ENCODE results near the gene MAST3. TPM values are rescaled to one million over a fixed set of nuclear protein-coding genes. Genes with fewer than 3 reads are reported as not detected.

Gene MAST3
- total and polyA plus RNA-seq, 2 donors (not counting 3 experiments of a cell fraction or from before 2014, with no cell fraction given): 1.5 to 2.7 TPM

GRCh38 chr19:18173054-18173571 lies 75.5 kb downstream of the MAST3 start:
- H3K79me2 ChIP-seq (ENCODE audit: control insufficient read depth, insufficient read depth, low read length): no peaks in the 10 kb centered on the region
- H3K36me3 ChIP-seq (ENCODE audit: control insufficient read depth in 2 of 2, extremely low read depth in 1 of 2, insufficient read depth in 2 of 2, low read length in 2 of 2): peaks cover 2 to 7% of the 10 kb centered on the region in 2 experiments
- no peaks in the 10 kb centered on the region for H3K9me3 ChIP-seq (replicated peaks; ENCODE audit: control insufficient read depth, insufficient read depth, low read length)
- intact Hi-C loops (cut with micrococcal nuclease) (no loop called here), dilution Hi-C loops (cut with MboI; ENCODE audit: extremely low pct_ligation_motif_present, low sequenced_read_pairs) (no loop called here)
- peaks cover 3% of the 10 kb centered on the region for H3K4me1 ChIP-seq (ENCODE audit: control insufficient read depth, extremely low read depth, insufficient read depth, low read length)
- FAIRE-seq (no peak), DNase-seq (ENCODE audit: low read depth, low spot score) (no peak)
- no peak overlapping the region for H3K4me3 ChIP-seq (replicated peaks in 1 of 3; ENCODE audit: insufficient read depth in 1 of 3, low read depth in 1 of 3, low read length in 3 of 3)
- no TSS peak for BruUV-seq (replicated peaks)
- POLR2A ChIA-PET: no interaction called here
- H2AFZ ChIP-seq (ENCODE audit: low read depth, low read length): peak overlapping the region; percentile 94
- no peaks in the 10 kb centered on the region for H4K20me1 ChIP-seq (replicated peaks; ENCODE audit: control insufficient read depth, extremely low read depth, insufficient read depth, low read length)
- no peak overlapping the region for H3K9ac ChIP-seq (replicated peaks; ENCODE audit: extremely low read depth, insufficient read depth, low read length)
- no peaks in the 10 kb centered on the region for H3K9me1 ChIP-seq (replicated peaks; ENCODE audit: control insufficient read depth, extremely low read depth, insufficient read depth, low read length)
- H3K27me3 ChIP-seq (ENCODE audit: control insufficient read depth in 2 of 2, insufficient read depth in 2 of 2, low read length in 2 of 2): peaks cover 0 to 2% of the 10 kb centered on the region in 2 experiments
- TF ChIP-seq POLR2AphosphoS5 (IDR thresholded peaks at IDR 0.05; ENCODE audit: insufficient read depth, low read depth, low read length) (no peak), GATA2 (IDR thresholded peaks at IDR 0.05; ENCODE audit: insufficient read depth, insufficient read length, low read depth, low read length) (no peak), EZH2 (IDR thresholded peaks at IDR 0.05; ENCODE audit: borderline replicate concordance, low read depth, low read length, severe bottlenecking) (no peak), CTCF (IDR thresholded peaks at IDR 0.05; ENCODE audit: extremely low read depth in 1 of 2, insufficient read depth in 1 of 2, low read depth in 1 of 2, low read length in 2 of 2) (no peak), POLR2A (IDR thresholded peaks at IDR 0.05; ENCODE audit: low read depth, low read length) (no peak), FOS (IDR thresholded peaks at IDR 0.05; ENCODE audit: borderline replicate concordance, insufficient read depth, low read length) (no peak), MYC (IDR thresholded peaks at IDR 0.05; ENCODE audit: low read depth, low read length) (no peak), JUN (IDR thresholded peaks at IDR 0.05; ENCODE audit: borderline replicate concordance, insufficient read depth, insufficient read length, low read depth) (no peak)
- TF ChIP-seq, protein P1, sequence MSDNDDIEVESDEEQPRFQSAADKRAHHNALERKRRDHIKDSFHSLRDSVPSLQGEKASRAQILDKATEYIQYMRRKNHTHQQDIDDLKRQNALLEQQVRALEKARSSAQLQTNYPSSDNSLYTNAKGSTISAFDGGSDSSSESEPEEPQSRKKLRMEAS (IDR thresholded peaks at IDR 0.05; ENCODE audit: insufficient read depth, insufficient read length): no peak
- peak overlapping the region; percentile 66 for H3K4me2 ChIP-seq (ENCODE audit: insufficient read depth, low read length)
- H3K27ac ChIP-seq (ENCODE audit: insufficient read depth, low read depth, low read length): no peak overlapping the region
- CTCF ChIA-PET: interaction anchor here (1.3 kb wide), 1 partner anchor 60 kb away, joined by 6 read pairs; no protein-coding TSS in a partner anchor

All from endothelial cell of umbilical vein (primary cell).